Activated CD8-positive, alpha-beta memory T cell treated with anti-CD3 and anti-CD28 coated beads for 48 hours (primary cell): ENCODE results near the gene CDC42.
"Not testable (repeated sequence)": the region's sequence is repeated elsewhere in the genome, so short reads cannot be mapped to it uniquely, and the experiment has no call there.

Source experiments
- DNase-seq, 3 experiments: peaks; one replicate each; pipeline ENCODE4 v3.0.0-alpha.2; 2020; ENCODE audit warnings: low read depth in 2 of 3, low spot score in 2 of 3

The CDC42 gene

GRCh38 chr1:22074803-22075202 is 22.3 kb downstream of the CDC42 start:
- DNase-seq = no peak

- no peak for DNase-seq
Observed at GRCh38 chr1:22075718-22076117, 23.2 kb downstream of the CDC42 start.

- no peak for DNase-seq
Observed at GRCh38 chr1:22076346-22076745, 23.8 kb downstream of the CDC42 start.

DNA sequence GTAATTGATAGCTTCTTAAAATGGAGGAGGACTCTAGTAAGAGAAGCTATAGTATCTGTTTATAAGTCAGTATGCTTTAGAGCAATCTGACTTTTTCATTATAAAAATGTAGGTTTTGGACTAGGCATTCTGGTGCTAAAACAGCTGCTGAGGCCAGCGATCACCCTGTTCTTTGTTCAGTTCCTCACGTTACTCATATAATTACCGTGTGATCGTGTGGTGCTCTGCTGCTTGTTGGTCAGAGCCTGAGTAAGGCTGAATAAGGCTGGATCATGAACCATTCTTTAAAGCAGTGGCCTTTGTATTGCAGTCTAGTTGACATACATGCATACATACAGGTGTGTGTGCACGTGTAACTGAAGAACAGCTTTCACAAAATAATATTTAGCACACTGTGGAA is 25.2 kb downstream of the CDC42 start:
- DNase-seq = no peak

DNA sequence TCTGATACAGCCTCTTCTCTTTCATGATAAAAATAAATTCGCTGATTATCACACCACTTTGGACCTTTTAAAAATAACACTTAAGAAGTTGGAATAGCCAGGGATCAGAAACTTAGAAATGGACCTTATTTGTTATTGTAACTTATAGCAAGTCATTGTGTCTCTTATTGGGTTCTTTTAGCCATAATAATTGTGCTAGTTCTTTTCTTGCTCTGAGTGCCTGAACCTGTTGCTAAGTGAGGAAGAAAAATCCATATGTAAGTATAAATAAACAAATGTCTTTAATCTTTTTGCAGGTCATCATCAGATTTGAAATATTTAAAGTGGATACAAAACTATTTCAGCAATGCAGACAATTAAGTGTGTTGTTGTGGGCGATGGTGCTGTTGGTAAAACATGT is 25.6 kb downstream of the CDC42 start:
- no peak for DNase-seq

DNA sequence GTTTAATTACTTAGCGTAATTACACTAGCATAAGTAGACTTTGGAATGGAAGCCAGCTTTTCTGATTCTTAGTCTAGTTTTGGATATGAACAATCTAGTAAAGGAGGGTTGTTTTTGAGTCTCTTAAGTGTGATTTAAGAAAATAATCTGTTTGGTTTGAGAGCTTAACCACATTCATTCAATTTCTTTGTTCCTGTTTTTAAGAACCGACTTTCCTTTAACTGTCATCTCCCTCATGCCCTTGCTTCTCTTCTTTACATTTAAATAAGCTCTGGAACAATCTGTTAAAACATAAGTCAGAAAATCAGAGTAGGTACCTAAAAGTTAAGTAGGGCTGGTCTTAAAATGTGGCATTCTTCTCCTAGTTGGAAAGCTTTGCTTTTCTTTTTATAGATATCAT is 27.7 kb downstream of the CDC42 start:
- DNase-seq = no peak

GRCh38 chr1:22088331-22088730 is 35.8 kb downstream of the CDC42 start:
- DNase-seq = no peak

- DNase-seq = no peak
Observed at GRCh38 chr1:22089134-22089571, 36.6 kb downstream of the CDC42 start.

DNA sequence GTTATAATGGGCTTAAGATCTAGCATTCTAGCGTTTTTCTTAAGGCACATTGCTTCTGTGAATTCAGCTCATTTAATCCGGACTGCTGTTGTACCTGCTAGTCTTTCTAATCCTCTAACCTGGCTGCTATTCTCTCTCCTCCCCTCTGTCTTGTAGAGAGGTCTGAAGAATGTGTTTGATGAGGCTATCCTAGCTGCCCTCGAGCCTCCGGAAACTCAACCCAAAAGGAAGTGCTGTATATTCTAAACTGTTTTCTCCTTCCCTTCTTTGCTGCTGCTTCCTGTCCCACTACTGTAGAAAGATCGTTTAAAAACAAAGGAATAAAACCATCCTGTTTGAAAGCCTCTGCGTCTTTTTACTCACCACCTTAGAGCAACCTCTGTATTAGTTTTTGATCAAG is 37.3 kb downstream of the CDC42 start:
- no peak for DNase-seq

GRCh38 chr1:22090867-22091266 is 38.4 kb downstream of the CDC42 start:
- no peak for DNase-seq

DNA sequence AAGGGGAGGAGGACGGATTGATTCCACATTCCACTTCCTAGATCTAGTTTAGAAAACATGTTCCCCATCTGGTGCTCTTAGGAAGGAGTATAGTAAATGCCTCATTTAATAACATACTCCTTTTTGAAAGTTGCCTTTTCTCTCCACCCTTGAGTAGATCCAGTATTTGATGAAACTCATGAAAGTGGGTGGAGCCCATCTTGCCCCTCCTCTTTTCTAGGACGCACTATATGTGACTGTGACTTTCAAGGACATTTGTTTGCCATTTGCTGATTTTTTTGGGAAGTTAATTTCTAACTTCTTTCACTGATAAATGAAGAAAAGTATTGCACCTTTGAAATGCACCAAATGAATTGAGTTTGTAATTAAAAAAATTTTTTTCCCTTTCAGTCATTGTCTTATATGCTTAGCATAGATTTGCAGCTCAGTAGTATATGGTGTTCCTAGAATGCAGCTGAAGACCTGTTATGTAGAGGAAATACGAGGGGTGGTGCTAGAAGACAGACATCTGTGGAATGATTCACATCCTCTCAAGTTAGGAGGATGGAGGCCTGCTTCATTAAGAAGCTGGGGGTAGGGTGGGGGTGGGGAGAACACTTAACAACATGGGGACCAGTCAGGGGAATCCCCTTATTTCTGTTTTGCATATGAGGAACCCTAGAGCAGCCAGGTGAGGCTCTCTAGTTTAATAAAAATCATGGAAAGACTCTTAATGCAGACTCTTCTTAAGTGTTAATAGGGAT is 39.7 kb downstream of the CDC42 start:
- not testable (repeated sequence) for DNase-seq

- DNase-seq = no peak
Observed at GRCh38 chr1:22093513-22093912, 41.0 kb downstream of the CDC42 start.

GRCh38 chr1:22096036-22096435 is 43.5 kb downstream of the CDC42 start:
- no peak for DNase-seq

DNA sequence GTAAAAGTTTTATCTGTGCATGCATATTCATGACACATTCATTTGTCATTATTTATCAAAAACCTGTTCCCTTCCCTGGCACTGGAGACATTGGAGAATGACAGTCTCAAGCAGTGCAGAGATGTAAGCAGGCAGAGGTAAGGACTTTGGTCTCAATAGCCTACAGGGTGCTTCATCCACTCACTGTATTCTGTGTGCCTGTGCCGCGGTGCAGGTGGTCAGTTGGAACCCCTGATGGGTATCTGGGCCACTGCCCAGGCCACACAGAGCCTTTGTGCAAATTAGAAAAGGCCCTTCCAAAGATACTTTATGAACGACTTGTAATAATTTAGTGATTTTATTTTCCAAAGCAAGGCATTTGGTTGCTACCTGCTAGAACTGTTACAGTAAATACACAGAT is 44.0 kb downstream of the CDC42 start:
- no peak for DNase-seq

- no peak for DNase-seq
Observed at GRCh38 chr1:22098752-22099151, 46.2 kb downstream of the CDC42 start.

DNA sequence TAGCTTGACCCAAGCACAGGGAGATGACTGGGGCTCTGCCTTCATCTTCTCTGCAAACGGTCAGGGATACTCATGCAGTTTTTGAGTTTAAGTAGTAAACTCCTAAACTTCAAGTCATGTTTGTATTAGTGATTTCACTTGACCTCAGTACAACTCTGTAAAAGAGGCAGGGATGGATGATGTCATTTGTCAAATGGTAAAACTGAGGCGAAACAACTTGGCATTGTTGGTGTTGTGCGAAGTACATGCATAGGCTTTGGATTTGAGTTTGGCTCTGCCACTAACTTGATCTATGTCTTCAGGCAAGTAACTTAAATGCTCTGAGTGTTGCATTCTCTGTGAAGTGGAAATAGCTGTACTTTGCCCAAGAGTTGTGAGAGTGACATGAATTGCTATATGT is 47.7 kb downstream of the CDC42 start:
- no peak for DNase-seq

GRCh38 chr1:22101199-22101598 is 48.7 kb downstream of the CDC42 start:
- DNase-seq = no peak

GRCh38 chr1:22101995-22102394 is 49.5 kb downstream of the CDC42 start:
- no peak for DNase-seq

DNA sequence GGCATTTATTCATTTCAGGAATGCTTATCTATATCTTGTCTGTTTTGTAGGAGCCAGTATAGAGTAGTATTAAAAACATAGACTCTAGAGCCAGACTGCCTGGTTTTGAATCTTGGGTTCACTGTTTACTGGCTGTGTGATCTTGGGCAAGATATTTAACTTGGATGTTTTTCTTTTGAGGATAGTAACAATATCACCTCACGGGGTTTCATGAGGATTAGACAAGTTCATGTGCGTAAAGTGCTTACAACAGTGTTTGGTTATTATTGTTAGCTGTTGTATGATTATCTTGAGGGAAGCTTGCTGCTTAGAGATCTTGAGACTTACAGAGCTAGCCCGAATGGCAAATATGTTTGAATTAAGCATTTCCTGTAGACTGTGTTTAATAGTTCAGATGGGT is 50.2 kb downstream of the CDC42 start:
- no peak for DNase-seq

GRCh38 chr1:22104094-22104493 is 51.6 kb downstream of the CDC42 start:
- DNase-seq = no peak

DNA sequence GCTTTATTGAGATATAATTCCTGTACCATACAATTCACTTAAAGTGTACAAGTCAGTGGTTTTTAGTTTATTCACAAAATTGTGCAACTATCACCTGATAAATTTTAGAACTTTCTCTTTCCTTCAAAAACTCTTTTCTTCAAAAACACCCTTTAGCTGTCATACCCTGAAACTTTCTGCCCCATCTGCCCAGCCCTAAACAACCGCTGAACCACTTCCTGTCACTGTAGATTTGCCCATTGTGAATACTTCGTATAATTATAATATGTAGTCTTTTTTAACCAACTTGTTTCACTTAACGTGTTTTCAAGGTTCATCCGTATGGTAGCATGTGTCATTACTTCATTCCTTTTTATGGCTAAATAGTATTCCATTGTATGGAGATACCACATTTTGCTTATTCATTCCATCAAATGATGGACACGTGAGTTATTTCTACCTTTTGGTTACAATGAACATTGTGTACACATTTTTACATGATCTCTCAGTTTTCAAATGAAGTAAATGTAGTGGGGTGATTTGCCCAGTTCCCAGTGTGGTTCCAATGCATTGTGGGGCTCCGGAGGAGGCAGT is 52.4 kb downstream of the CDC42 start:
- no peak for DNase-seq

GRCh38 chr1:22105611-22106207 is 53.2 kb downstream of the CDC42 start:
- DNase-seq = no peak

- DNase-seq = no peak
Observed at GRCh38 chr1:22107126-22107525, 54.6 kb downstream of the CDC42 start.
